Hematopoietic multipotent progenitor cell treated with erythropoietin and hydrocortisone succinate and interleukin-3 and kit ligand, for 4 days (in vitro differentiated cells): ENCODE data around the gene GMDS.

Experiments
- DNase-seq: peaks from one replicate; pipeline ENCODE4 v3.0.0-alpha.2; 2015

Gene GMDS

GRCh38 chr6:2129182-2129621 lies 116.2 kb downstream of the GMDS start:
- peak; percentile 64 for DNase-seq

DNA sequence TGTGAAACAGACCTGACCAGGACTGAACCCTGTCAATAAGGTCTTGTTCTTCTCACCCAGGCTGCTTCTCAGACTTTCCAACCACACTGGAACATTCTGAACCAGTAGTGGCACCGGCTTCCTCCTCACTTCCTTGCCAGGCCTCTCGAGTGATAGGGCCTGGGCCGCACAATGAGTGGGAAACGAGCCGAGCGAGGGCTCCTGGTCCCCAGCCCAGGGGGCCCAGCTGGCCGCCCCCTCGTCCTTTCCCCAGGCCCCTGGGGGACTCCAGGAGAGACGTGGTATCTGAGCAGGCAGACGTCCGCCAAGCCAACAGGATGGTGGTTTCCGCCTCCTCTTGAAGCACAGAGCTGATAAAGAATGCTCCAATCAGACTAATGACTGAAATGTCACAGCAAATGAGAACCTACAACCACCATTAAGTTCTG lies 117.9 kb downstream of the GMDS start:
- DNase-seq: peak; percentile 94

DNA sequence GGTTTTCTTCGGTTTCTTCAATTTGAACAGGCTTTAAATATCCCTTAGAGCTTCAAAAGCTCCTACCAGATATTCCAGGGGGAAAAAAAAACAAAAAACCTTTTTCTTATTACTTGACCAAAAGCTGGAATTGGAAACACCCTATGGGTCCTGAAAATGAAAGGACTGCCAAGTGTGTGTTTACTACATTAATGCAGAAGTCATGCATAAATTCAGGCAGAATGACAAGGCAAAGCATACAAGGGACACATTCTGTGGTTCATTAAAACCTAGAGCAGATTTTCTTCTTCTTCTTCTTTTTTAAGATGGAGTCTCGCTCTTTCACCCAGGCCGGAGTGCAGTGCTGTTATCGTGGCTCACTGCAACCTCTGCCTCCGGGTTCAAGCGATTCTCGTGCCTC lies 119.1 kb downstream of the GMDS start:
- peak; percentile 66 for DNase-seq

- no peak for DNase-seq
These were observed 120.2 kb downstream of the GMDS start for GRCh38 chr6:2125158-2125557.

GRCh38 chr6:2124260-2124709 lies 121.1 kb downstream of the GMDS start:
- peak; percentile 96 for DNase-seq

- DNase-seq: no peak
These were observed 124.5 kb downstream of the GMDS start for GRCh38 chr6:2120912-2121311.

GRCh38 chr6:2119275-2119674 lies 126.1 kb downstream of the GMDS start:
- no peak for DNase-seq

GRCh38 chr6:2118136-2118535 lies 127.3 kb downstream of the GMDS start:
- no peak for DNase-seq

- no peak for DNase-seq
These were observed 128.0 kb downstream of the GMDS start for GRCh38 chr6:2117447-2117846.

DNA sequence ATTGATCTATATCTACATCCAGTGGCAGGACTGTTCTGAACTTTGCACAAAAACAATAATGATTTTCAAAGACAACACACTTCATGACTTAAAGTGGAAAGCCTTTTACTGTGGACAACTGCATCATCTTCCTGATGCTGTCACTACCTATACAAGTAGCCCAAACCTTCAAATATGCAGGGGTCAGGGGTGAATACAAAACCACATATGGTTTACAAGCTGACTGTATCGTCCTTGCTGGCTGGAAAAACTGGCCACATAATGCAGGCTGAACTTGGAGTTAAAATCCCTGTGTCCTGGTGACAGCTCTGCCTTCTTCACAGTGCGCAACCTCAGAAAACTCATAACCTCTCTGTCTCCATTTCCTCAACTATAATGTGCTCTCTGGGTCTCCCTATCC lies 128.9 kb downstream of the GMDS start:
- DNase-seq: no peak

DNA sequence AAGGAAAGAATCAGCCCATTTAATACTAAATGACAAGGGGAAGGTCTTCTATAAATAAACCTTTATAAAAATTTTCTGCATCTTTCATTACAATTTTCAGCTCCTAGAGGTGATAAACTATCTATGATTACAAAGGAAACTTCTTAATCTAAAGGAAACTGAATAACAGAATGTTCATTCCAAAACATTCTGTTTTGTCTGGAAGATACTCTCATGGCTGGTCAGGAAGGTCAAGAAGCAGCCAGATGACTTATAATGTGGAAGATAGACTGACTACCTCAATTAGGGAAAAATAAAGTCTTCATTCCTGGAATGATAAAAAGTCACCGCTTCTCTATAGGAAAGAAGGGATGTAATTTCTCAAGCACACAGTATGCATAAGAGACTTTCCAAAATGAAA lies 131.3 kb downstream of the GMDS start:
- no peak for DNase-seq

- DNase-seq: no peak
These were observed 134.2 kb downstream of the GMDS start for GRCh38 chr6:2111162-2111677.

GRCh38 chr6:2110504-2110903 lies 134.9 kb downstream of the GMDS start:
- no peak for DNase-seq

GRCh38 chr6:2109796-2110195 lies 135.6 kb downstream of the GMDS start:
- DNase-seq: no peak

DNA sequence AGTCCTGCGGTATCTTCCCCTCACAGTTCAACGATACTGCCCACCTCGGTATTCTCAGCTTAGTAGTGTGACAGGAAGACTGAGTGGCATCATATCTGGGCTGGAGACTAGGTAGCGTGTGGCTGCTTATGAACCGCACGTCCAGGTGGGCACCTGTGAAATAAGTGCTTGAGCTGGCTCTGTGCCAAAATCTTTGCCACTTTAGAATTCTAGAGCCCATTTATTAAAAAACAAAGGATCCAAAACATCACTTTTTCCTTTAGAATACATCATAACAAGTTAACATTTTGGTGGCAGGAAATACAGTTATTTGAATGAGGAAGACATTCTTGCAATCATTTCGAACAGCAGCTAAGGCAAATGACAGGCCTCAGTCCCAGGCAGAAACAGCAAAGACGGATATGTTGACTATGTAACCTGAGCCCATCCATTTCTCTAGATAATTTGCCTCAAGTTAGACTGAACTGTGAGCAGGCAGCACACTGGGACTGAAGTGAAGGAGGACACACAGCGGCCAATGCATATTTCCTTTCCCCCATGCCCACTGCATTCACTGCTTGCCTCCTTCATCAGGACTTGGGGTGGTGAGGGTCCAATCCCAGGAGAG lies 136.6 kb downstream of the GMDS start:
- no peak for DNase-seq

DNA sequence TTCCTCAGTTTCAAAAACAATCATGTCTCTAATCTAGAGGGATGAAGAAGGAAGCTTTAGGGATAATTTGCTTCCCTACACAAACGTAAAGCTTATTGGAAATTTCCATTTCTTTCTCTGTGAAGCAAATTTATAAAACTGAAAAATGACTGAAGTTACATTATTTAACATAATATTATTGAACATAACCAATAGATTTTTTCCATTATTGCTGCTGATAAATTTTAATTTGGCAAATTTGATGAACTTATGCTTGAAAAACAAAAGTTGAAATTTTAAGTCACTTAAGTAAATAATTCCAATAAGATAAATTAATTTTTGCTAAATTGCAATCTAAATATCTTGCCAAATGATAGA lies 140.9 kb downstream of the GMDS start:
- DNase-seq: no peak

DNA sequence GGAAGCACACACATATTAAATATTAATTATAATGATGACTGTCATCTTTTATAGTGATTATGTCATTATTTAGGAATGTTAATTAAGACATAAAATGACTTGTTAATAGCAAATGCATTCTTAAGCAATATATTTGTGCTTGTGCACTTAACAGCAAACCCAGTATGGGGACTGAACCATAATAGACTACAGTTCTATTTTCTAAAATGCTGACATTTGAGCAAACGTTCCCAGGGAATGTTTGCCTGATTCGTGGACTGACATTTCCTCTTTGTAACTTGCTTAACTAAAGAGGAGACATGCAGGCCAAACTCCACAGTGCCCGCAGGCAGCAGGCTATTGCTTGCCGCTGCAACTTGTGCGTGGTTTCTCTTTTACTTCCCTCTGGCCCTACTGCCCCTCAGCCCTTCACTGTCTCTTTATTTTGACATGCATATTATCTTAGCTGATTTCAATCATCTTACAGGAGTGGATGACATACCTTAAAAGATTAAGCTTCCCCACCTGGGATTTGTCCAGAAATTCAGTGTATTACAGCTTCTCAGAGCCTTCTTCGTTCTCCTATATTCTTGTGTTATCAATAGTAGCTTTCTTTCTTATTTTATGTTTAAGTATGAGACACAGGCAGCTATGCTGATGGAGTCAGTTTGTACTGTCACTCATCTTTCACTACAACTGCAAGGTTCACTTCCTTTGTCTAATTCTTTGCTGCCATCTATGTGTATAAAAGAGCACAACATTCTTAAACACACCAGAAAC lies 141.5 kb downstream of the GMDS start:
- peak; percentile 81 for DNase-seq

GRCh38 chr6:2102966-2103365 lies 142.4 kb downstream of the GMDS start:
- no peak for DNase-seq

DNA sequence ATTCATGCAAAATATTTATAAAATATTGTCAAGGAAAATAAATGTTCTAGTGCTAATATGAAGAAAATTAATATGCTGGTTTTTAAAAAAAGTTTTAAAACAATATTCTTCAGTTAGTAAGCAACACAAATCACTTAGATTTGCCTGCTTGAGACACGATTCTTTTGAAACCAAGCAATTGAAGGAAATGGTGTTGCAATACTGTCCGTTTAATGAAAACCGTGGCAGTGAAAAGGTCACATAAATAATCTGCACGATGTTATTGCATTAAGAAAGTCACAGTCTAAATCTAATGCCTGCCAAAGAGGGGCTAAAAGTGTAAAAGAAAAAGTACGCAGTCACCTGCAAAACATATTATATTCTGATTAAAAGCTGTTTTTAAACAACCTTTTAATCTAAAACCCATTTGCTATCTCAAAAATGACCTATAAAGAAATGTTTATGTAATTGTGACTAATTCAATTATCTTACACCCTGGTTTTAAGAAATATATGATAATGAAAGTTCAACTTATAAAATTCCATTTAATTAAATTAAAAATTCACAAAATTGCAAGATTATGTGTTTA lies 143.0 kb downstream of the GMDS start:
- peak; percentile 62 for DNase-seq

DNA sequence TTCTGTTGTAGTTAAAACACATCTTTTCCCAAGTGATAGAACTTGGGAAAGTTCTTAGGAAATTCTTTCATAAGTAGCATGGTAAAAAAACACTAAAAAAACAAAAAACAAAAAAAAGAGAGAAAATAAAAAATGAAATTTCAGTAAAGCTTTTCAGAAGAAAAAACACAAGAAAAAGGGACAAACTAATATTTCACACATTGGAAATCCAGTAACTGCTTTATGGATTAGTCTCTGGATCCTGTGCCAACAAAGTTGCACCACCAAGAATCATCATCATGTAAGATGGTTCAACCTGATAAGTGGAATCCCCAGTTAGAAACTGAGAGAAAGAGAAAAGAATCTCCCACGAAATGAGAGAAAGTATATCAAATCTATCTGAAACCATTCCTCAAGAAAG lies 144.2 kb downstream of the GMDS start:
- DNase-seq: no peak

- DNase-seq: no peak
These were observed 145.5 kb downstream of the GMDS start for GRCh38 chr6:2099870-2100269.

DNA sequence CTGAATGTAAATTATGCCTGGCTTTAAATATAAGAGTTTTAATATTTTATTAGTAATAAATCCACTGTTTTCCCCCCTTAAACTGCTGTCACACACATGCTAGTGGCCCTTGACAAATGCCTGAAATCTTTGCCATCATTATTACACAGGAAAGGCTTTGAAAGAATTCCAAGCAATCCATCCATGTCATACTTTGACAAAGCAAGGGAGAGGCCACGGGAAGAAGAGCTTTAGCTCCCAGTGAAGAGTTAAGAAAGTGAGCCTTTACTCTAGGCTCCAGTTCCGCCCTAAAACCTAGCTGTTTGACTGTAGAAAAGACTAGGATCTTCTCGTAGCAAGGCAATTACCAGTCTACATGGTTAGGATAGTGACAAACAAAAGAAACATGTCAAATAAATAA lies 147.9 kb downstream of the GMDS start:
- no peak for DNase-seq

DNA sequence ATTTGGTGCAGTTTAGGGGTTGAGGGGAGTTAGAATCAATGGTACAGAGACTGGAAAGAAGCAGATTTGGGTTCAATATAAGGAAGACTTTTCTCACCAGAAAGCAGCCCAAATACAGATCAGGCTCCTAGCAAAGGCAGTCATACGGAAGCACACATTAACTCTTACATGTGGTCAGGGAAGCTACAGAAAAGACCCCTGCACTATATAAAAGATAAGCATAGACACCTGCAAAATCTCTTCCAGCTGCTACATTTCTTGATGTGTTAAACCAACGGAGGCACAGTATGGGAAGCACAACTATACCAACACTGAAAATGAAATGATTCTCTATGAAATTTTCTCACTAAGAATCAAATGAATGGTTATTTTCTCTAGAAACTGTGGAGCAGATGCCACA lies 150.8 kb downstream of the GMDS start:
- DNase-seq: no peak

GRCh38 chr6:2086326-2086965 lies 159.0 kb downstream of the GMDS start:
- DNase-seq: no peak
